ENCODE measurements around the gene DMXL1.
A peak's percentile ranks its signal among the peaks of the same experiment; 100 is the strongest.

The DMXL1 gene

DNA sequence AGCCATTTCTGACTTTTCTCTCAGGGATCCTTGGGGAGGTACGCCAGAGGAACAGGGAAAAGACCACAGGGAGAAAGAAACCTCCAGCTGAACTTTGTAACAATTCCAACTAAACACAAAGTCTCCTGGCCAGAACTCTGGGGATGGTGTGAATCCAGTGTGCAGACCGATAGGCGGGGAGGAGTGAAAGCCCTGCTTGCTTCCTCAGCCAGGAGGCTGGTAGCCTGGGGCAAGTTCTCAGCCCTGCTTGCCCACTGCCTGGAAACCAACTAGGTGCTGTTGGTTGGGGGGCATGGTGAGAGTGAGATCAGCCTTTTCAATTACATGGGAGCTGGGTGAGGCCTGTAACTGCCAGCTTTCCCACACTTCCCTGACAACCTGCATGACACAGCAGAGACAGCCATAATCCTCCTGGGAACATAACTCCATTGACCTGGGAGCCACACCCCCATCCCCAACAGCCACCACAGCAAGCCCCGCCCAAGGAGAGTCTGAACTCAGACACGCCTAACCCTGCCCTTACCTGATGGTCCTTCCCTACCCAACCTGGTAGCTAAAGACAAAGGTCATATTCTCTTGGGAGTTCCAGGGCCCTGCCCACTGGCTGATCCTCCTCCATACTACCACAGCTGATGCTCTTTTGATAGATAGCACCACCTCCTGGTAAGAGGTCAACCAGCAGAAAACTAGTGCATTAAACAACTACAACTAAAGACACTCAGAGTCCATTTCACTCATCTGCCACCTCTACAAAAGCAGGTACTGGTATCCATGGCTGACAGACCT lies 184.9 kb downstream of the DMXL1 start:
- in situ Hi-C loops (cut with HindIII; ENCODE audit: low pct_unique_long_range_greater_than_20kb, low sequenced_read_pairs): no loop called here
- peak in 1 of 2 experiments; percentile 40 for DNase-seq (ENCODE audit: low read depth in 1 of 2, low spot score in 1 of 2)
- no peak for TF ChIP-seq JUND (IDR thresholded peaks at IDR 0.05; ENCODE audit: low read depth)

DNA sequence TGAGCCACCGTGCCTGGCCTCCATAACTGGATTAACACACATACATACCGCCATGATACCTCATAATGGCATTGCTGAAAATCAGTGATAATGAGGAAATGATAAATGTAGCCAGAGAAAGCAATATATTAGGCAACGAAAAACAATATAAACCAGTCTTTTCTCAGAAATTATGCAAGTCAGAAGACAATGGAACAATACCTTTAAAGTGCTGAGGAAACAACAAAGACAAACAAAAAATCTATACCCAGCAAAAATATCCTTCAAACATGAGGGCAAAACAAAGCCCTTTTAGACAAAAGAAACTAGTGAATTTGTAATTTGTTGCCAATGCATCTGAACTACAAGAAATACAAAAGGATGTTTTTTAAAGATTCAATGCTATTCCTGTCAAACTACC lies 186.7 kb downstream of the DMXL1 start:
- TF ChIP-seq JUND (IDR thresholded peaks at IDR 0.05; ENCODE audit: low read depth): no peak
- no peak for DNase-seq (ENCODE audit: low read depth in 1 of 2, low spot score in 1 of 2)
- in situ Hi-C loops (cut with HindIII; ENCODE audit: low pct_unique_long_range_greater_than_20kb, low sequenced_read_pairs): no loop called here

DNA sequence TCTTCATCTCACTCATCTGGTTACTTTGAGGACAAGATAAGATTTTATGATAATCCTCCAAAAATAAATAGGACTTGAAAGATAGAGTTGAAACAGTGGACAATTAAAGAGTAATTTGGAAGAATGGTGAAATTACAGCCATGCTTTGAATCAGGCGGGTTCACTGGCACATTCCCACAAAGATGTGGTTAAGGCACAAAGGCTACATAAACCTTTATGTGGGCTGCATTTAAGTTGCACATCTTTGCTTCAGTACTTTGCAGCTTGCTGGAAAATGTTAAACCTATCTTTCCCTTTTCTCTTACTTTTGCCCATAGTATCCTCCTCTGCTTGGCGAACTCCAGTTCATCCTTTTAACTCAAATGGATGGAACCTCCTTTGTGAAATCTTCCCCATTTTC lies 192.8 kb downstream of the DMXL1 start:
- no peak for DNase-seq (ENCODE audit: low read depth in 1 of 2, low spot score in 1 of 2)
- in situ Hi-C loops (cut with HindIII; ENCODE audit: low pct_unique_long_range_greater_than_20kb, low sequenced_read_pairs): no loop called here
- TF ChIP-seq JUND (IDR thresholded peaks at IDR 0.05; ENCODE audit: low read depth): no peak

DNA sequence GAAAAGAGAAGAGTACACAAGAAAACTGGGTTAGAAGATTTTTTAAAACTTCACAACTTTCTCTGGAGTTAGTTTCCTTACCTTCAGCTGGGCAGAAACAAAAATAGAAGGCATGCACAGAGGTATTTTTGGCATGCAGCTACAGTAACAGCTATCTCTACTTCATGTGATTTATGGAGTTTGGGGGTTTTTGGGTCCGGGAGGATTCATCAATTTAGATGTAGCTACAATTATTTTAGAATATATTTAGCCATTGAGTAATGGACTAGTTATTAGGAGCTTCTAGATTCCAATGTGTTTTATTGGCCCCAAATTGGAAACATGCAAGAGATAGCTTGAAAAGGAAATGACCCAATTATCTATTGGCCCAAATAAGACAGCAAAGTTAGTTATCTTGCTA lies 193.3 kb downstream of the DMXL1 start:
- no peak for DNase-seq (ENCODE audit: low read depth in 1 of 2, low spot score in 1 of 2)
- in situ Hi-C loops (cut with HindIII; ENCODE audit: low pct_unique_long_range_greater_than_20kb, low sequenced_read_pairs): no loop called here
- no peak for TF ChIP-seq JUND (IDR thresholded peaks at IDR 0.05; ENCODE audit: low read depth)

DNA sequence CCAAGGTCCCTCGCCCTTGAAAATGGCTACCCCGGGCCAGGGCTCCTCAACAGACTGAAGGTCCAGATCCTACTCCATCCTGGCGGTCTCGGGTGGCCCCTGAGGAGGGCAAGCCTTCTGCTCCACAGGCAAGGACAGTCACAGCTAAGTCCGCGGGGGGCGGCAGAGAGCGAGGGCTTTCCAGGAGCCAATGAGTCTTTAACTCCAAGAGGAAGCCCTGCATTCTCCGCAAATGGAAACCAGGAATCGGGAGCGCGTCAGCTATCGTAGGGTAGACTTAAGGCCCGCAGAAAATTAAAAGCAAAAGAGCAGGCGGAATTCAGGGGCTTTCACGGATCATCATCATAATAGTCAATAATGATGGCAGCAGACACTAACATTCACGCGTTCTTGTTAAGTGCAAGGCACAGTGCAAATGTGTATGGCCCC lies 197.1 kb downstream of the DMXL1 start:
- no peak for TF ChIP-seq JUND (IDR thresholded peaks at IDR 0.05; ENCODE audit: low read depth)
- DNase-seq (ENCODE audit: low read depth in 1 of 2, low spot score in 1 of 2): peak; percentile 89 to 98
- in situ Hi-C loops (cut with HindIII; ENCODE audit: low pct_unique_long_range_greater_than_20kb, low sequenced_read_pairs): no loop called here

DNA sequence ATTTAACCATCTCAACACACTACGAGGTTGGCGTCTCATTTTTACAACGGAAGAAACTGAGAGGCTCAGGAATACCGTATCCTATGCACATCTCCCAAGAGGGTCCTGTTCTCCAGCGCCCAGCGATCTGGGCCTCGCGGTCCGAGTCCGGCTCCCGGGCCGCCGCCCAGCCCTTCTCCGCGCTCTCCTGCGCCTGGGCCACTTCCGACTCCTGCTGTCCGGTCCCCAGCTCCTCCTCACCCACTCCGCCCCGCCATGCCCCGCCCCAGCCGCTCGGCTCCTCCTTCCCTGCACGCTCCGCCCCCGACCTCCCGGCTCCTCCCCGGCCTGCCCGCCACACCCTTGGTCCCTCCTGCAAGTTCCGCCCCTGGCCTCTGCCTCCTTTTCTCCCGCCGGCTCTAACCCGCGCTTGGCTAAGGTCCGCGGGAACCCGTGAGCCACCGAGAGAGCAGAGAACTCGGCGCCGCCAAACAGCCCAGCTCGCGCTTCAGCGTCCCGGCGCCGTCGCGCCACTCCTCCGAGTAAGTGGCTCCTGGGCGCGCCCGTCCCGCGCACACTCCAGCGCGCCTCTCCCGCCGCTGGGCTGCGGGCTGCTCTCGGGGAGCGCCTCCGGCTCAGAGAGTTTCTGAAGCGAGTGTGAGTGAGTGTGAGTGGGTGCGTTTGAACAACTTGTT lies 197.6 kb downstream of the DMXL1 start:
- TF ChIP-seq JUND (IDR thresholded peaks at IDR 0.05; ENCODE audit: low read depth): no peak
- peak; percentile 81 to 96 for DNase-seq (ENCODE audit: low read depth in 1 of 2, low spot score in 1 of 2)
- in situ Hi-C loops (cut with HindIII; ENCODE audit: low pct_unique_long_range_greater_than_20kb, low sequenced_read_pairs): no loop called here

DNA sequence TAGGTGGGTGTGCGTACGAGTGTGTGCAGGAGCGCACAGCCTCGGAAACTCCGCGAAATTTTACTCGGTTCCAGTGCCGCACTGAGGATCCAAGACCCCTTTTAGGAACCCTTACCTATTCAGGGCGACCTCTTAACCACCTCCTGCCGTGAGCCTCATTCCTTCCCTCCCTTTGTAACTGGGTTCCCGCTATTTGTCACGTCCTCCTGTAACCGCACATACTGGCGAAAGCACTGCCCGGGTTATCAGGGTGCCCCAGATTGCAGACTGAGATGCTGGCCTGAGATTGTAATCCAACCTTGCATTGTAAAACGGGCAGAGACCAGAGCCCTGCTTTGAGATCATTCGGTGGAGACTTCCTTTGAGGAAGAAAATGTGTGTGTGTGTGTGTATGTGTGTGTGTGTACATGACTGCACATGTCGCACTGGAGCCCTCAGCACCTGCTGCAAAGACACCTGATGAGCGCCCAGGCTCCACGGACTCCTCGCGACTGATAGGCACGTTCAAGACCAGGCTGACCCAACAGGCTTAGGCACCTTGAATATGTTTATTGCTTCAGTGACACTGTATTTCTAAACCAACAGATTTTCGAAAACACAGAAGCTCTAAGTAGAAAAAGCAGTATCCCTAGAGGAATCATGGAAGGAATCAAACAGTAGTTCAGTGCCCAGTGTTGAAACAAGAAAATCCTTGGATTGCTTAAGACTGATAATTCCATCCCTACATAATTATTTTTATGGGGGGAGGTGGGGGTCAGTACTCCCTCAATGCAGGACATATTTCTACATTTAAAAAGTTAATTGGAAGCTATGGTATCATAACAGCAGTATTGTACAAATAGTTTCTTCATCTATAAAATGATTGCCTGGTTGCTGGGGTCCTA lies 198.4 kb downstream of the DMXL1 start:
- DNase-seq (ENCODE audit: low read depth in 1 of 2, low spot score in 1 of 2): peak in 1 of 2 experiments; percentile 48
- TF ChIP-seq JUND (IDR thresholded peaks at IDR 0.05; ENCODE audit: low read depth): no peak
- in situ Hi-C loops (cut with HindIII; ENCODE audit: low pct_unique_long_range_greater_than_20kb, low sequenced_read_pairs): no loop called here

DNA sequence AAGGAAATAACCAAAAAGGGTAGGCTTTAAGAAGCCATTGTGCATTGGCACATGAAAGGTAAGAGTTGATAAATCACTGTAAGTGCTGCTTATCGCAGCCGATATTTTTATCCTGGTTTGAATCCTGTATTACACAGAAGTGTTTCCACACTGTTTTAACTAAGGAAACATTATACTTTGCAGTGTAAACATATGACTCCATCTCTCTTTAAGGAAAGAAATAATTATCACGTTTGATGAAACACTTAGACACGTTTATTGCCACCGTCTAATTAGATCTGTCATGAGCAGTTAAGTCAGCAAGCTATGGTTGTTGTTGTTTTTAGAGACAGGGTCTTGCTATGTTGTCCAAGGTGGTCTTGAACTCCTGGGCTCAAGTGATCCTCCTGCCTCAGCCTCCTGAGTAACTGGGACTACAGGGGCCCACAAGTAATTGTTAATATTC lies 199.3 kb downstream of the DMXL1 start:
- TF ChIP-seq JUND (IDR thresholded peaks at IDR 0.05; ENCODE audit: low read depth): no peak
- DNase-seq (ENCODE audit: low read depth in 1 of 2, low spot score in 1 of 2): no peak
- in situ Hi-C loops (cut with HindIII; ENCODE audit: low pct_unique_long_range_greater_than_20kb, low sequenced_read_pairs): no loop called here

DNA sequence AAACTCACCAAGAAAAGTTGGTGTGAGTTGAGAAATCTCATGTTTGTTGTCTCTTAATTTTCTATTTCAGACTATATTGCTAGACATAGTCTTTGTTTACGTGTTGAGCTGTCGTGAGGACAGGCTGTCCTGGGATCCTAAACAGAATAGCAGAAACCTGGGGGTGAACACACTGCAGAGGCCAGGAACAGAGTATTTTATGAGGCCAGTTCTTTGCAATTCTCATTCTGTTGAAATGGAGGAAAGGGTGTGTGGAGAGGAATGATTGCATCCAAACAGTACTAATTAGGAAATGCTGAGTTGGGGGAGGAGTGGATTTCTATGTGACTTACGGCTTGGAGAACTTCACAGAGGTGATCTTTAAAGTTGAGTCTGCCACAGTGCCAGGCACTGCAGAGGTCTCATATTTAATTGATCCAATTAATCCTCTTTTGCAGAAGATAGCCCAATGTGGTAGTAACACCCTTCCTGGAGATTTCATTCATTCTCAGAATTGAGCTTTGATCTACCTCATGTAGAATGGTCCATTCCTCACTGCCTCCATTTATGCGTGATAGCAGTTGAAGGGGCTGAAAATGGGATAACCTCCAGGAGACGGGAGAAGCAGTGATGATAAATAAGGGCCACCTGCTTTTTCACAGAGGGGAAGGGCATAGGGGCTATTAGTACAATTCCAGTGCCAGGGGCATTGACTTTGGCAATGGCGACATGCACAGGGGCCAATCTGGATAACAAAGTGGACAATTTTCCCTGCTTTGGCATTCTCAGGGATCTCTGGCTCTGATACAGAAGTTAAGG lies 200.3 kb downstream of the DMXL1 start:
- in situ Hi-C loops (cut with HindIII; ENCODE audit: low pct_unique_long_range_greater_than_20kb, low sequenced_read_pairs): no loop called here
- no peak for TF ChIP-seq JUND (IDR thresholded peaks at IDR 0.05; ENCODE audit: low read depth)
- no peak for DNase-seq (ENCODE audit: low read depth in 1 of 2, low spot score in 1 of 2)

DNA sequence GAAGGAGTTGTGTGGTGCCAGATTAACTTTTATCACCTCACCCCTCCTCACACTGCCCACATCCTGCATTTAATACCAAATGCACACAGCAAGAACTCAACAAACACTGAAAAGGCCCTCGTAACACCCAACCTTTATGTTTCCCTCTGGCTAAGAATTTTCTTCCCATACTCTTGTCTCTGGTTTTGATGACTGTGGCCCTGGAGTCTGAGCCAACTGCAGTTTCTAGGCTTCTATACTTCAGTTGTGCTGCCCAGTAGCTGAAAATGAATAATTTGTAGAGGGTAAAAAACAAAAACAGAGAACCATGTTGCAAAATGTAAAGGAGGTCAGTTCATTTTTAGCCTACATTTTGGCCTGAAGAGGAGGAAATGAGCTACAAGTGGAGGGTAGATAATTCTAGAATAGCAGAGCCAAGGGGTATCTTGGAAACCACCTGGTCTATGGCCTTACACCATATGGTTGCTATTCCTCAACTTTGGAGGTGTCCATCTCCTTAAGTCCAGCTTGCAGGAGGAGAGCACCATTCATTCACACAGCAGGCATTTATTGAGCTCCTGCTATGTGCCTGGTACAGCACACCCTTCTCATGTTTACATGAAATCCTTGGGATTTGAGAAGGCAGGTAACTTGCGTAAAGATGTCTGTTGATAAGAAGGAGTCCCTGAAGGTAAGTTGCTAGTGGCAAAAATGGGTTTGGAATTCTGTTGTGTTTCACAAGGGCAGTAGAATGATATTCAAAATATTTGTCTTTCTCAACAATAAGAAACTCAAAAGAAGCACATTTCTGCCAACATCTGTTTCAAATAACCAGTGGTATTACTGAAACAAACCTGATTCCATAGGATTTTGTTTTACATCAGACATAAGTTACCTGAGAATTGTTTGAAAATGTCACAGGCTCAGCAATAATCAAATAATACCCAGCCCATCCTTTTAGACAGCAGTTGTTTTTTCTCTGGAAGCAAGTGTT lies 201.2 kb downstream of the DMXL1 start:
- in situ Hi-C loops (cut with HindIII; ENCODE audit: low pct_unique_long_range_greater_than_20kb, low sequenced_read_pairs): no loop called here
- DNase-seq (ENCODE audit: low read depth in 1 of 2, low spot score in 1 of 2): no peak
- TF ChIP-seq JUND (IDR thresholded peaks at IDR 0.05; ENCODE audit: low read depth): no peak

DNA sequence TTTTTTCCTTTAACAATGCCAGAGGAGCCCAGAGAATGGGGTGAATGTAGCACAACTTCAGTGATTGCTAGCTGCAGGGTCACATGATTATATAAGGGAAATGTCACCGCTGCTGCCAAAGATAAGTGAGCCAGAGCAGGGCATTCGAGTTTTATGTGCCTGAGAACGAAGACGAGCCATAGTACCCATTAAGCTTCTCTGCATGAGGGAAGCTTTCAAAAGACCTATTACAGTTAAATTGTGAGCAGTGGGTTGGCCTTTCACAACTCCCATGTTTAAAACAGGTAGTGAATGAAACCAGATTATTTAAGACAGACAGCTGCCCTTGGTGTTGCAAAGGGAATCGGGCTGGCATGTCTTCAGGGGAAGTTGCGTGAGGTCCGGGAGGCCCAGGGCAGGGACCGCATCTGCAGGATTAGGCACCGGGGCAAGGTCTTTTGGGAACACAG lies 202.5 kb downstream of the DMXL1 start:
- in situ Hi-C loops (cut with HindIII; ENCODE audit: low pct_unique_long_range_greater_than_20kb, low sequenced_read_pairs): no loop called here
- no peak for DNase-seq (ENCODE audit: low read depth in 1 of 2, low spot score in 1 of 2)
- TF ChIP-seq JUND (IDR thresholded peaks at IDR 0.05; ENCODE audit: low read depth): no peak

Measured in T47D (cell line).